ENCODE data around the gene NGDN.

DNA sequence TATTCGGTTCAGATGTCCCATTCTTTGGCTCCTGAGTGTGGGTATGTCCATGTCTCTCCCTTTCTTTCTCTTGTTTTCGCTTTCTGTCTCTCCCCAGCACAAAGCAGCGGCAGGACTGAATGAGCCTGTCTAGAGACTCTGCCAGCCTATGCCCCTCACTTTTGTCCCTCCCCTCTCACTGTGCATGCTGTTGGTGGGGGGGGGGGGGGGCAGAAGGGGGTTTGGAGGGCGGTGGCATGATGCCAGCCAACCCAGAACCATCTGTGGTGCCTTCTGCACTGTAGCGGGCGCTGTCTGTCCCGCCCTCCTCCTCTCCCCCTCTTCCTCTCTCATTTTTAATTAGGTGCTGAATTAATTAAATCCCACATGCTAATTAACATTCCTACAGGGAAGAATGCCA lies 17.7 kb downstream of the NGDN start:
- TF ChIP-seq, protein P1, sequence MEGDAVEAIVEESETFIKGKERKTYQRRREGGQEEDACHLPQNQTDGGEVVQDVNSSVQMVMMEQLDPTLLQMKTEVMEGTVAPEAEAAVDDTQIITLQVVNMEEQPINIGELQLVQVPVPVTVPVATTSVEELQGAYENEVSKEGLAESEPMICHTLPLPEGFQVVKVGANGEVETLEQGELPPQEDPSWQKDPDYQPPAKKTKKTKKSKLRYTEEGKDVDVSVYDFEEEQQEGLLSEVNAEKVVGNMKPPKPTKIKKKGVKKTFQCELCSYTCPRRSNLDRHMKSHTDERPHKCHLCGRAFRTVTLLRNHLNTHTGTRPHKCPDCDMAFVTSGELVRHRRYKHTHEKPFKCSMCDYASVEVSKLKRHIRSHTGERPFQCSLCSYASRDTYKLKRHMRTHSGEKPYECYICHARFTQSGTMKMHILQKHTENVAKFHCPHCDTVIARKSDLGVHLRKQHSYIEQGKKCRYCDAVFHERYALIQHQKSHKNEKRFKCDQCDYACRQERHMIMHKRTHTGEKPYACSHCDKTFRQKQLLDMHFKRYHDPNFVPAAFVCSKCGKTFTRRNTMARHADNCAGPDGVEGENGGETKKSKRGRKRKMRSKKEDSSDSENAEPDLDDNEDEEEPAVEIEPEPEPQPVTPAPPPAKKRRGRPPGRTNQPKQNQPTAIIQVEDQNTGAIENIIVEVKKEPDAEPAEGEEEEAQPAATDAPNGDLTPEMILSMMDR (IDR thresholded peaks at IDR 0.05): no peak
- TF ChIP-seq POLR2A (IDR thresholded peaks at IDR 0.05): no peak
